Thymus (tissue), 11 donors: ENCODE data around the gene LCNL1. TPM values are rescaled to one million over a fixed set of nuclear protein-coding genes. Genes with fewer than 3 reads are reported as not detected.
"Not testable (repeated sequence)": the region's sequence is repeated elsewhere in the genome, so short reads cannot be mapped to it uniquely, and the experiment has no call there.

Source experiments
- DNase-seq, 9 donors: peaks; one replicate each; pipeline ENCODE4 v3.0.0-alpha.2; 2013; ENCODE audit warnings: low spot score in 9 of 9, low read depth in 6 of 9, missing footprints in 1 of 9
- H3K27ac ChIP-seq, 2 donors: one replicate each; pipeline ENCODE4 v1.5.1; 2013; ENCODE audit warnings: control low read depth in 1 of 2, low read depth in 1 of 2, low read length in 1 of 2, mild to moderate bottlenecking in 1 of 2, moderate library complexity in 1 of 2
- H3K27me3 ChIP-seq, 2 donors: one replicate each; pipeline ENCODE4 v1.5.1; 2013; ENCODE audit warnings: low read length in 1 of 2; ENCODE audit not compliant: control insufficient read depth in 2 of 2, insufficient read depth in 1 of 2
- H3K36me3 ChIP-seq, 2 donors: one replicate each; pipeline ENCODE4 v1.5.1; 2013; ENCODE audit warnings: low read length in 1 of 2, mild to moderate bottlenecking in 1 of 2, moderate library complexity in 1 of 2; ENCODE audit not compliant: control insufficient read depth in 2 of 2, insufficient read depth in 2 of 2
- H3K4me1 ChIP-seq, 2 donors: one replicate each; pipeline ENCODE4 v1.5.1; 2013; ENCODE audit warnings: low read length in 2 of 2; ENCODE audit not compliant: control insufficient read depth in 2 of 2, insufficient read depth in 2 of 2
- H3K4me3 ChIP-seq, 2 donors: one replicate each; pipeline ENCODE4 v1.5.1; 2013; ENCODE audit warnings: low read length in 2 of 2, control low read depth in 1 of 2, mild to moderate bottlenecking in 1 of 2
- H3K9me3 ChIP-seq, 2 donors: one replicate each; pipeline ENCODE4 v1.5.1; 2013; ENCODE audit warnings: low read length in 1 of 2, mild to moderate bottlenecking in 1 of 2; ENCODE audit not compliant: control insufficient read depth in 2 of 2, insufficient read depth in 1 of 2
- WGBS: extraction: QIAGEN DNeasy Blood & Tissue Kit; methylation state at CpG from one replicate; pipeline ENCODE4 v1.1.7; 2013; 5-methylcytosine and 5-hydroxymethylcytosine counted together
- polyA plus RNA-seq: library from polyadenylated mRNA; stranded (reverse); fragments of 200-250 nt; gene quantifications from one replicate; pipeline ENCODE4 v1.2.3, GENCODE V29; 2013
- total RNA-seq: library from RNA; stranded (reverse); fragments of 120-200 nt; gene quantifications from one replicate; pipeline ENCODE4 v1.2.4, GENCODE V29; 2013
- donor health status: healthy.

The LCNL1 gene
- total and polyA plus RNA-seq, 2 donors: 0.19 to 5.0 TPM

GRCh38 chr9:137002646-137003041 lies 19.9 kb downstream of the LCNL1 start:
- WGBS: 94% methylated on average over 10 of the region's 10 CpGs
- Histone ChIP-seq H3K4me3 (no peak overlapping the region), H3K9me3 (peaks cover 0 to 9% of the 10 kb centered on the region in 2 donors), H3K36me3 (no peaks in the 10 kb centered on the region), H3K27me3 (peaks cover 7 to 18% of the 10 kb centered on the region in 2 donors), H3K4me1 (peaks cover under 1 to 10% of the 10 kb centered on the region in 2 donors), H3K27ac (no peak overlapping the region)
- no peak for DNase-seq

GRCh38 chr9:137004285-137004684 lies 21.5 kb downstream of the LCNL1 start:
- not testable (repeated sequence) for H3K27me3 ChIP-seq, H3K4me1 ChIP-seq, H3K36me3 ChIP-seq, H3K4me3 ChIP-seq, H3K9me3 ChIP-seq, DNase-seq, H3K27ac ChIP-seq
- WGBS: 64% methylated on average over 17 of the region's 17 CpGs

GRCh38 chr9:137006116-137007003 lies 23.6 kb downstream of the LCNL1 start:
- DNase-seq: no peak
- 60% methylated on average over 24 of the region's 24 CpGs for WGBS

GRCh38 chr9:137007108-137007815 lies 24.5 kb downstream of the LCNL1 start:
- Histone ChIP-seq H3K27me3 (peaks cover 0 to 4% of the 10 kb centered on the region in 2 donors), H3K4me3 (no peak overlapping the region), H3K9me3 (peaks cover 0 to 5% of the 10 kb centered on the region in 2 donors), H3K36me3 (peaks cover 0 to 8% of the 10 kb centered on the region in 2 donors), H3K4me1 (no peaks in the 10 kb centered on the region), H3K27ac (no peak overlapping the region)
- DNase-seq: no peak
- WGBS: 95% methylated on average over 30 of the region's 30 CpGs

More at GRCh38 chr9:137006116-137007003, 23.6 kb downstream of the LCNL1 start:
- no peaks in the 10 kb centered on the region for H3K4me1 ChIP-seq
- no peak overlapping the region for H3K27ac ChIP-seq
- H3K36me3 ChIP-seq: peaks cover 0 to 6% of the 10 kb centered on the region in 2 donors
- H3K4me3 ChIP-seq: no peak overlapping the region
- peaks cover 0 to 5% of the 10 kb centered on the region in 2 donors for H3K9me3 ChIP-seq
- H3K27me3 ChIP-seq: peaks cover 0 to 4% of the 10 kb centered on the region in 2 donors

- Histone ChIP-seq H3K4me1 (no peaks in the 10 kb centered on the region), H3K36me3 (peaks cover 0 to 9% of the 10 kb centered on the region in 2 donors), H3K27ac (no peak overlapping the region), H3K4me3 (no peak overlapping the region), H3K27me3 (peaks cover 0 to under 1% of the 10 kb centered on the region in 2 donors), H3K9me3 (peaks cover 0 to 5% of the 10 kb centered on the region in 2 donors)
- 94% methylated on average over 13 of the region's 13 CpGs for WGBS
- DNase-seq: no peak
Observed at GRCh38 chr9:137007816-137008270, 25.1 kb downstream of the LCNL1 start.

- no peak overlapping the region for H3K4me3 ChIP-seq
- peaks cover 0 to 5% of the 10 kb centered on the region in 2 donors for H3K9me3 ChIP-seq
- peaks cover 0 to 9% of the 10 kb centered on the region in 2 donors for H3K36me3 ChIP-seq
- no peaks in the 10 kb centered on the region for H3K27me3 ChIP-seq
- DNase-seq: no peak
- no peak overlapping the region for H3K27ac ChIP-seq
- 86% methylated on average over 22 of the region's 22 CpGs for WGBS
- H3K4me1 ChIP-seq: no peaks in the 10 kb centered on the region
Observed at GRCh38 chr9:137008312-137008711, 25.5 kb downstream of the LCNL1 start.

- DNase-seq: no peak
- H3K36me3 ChIP-seq: peaks cover 0 to 9% of the 10 kb centered on the region in 2 donors
Observed at GRCh38 chr9:137009217-137009616, 26.4 kb downstream of the LCNL1 start.

GRCh38 chr9:137009938-137010732 lies 27.3 kb downstream of the LCNL1 start:
- Histone ChIP-seq H3K9me3 (peaks cover 0 to 13% of the 10 kb centered on the region in 2 donors), H3K27ac (no peak overlapping the region), H3K4me1 (no peaks in the 10 kb centered on the region), H3K4me3 (no peak overlapping the region), H3K27me3 (no peaks in the 10 kb centered on the region), H3K36me3 (peaks cover 0 to 9% of the 10 kb centered on the region in 2 donors)
- 97% methylated on average over 49 of the region's 49 CpGs for WGBS
- no peak for DNase-seq

More at GRCh38 chr9:137009217-137009616, 26.4 kb downstream of the LCNL1 start:
- no peaks in the 10 kb centered on the region for H3K27me3 ChIP-seq
- peaks cover 0 to 7% of the 10 kb centered on the region in 2 donors for H3K9me3 ChIP-seq
- no peaks in the 10 kb centered on the region for H3K4me1 ChIP-seq
- WGBS: 95% methylated on average over 18 of the region's 18 CpGs
- no peak overlapping the region for H3K4me3 ChIP-seq
- no peak overlapping the region for H3K27ac ChIP-seq
